A673 (cell line): ENCODE data around the gene DLGAP5. TPM values are rescaled to one million over a fixed set of nuclear protein-coding genes. Genes with fewer than 3 reads are reported as not detected.

ENCODE experiments used
- BruUV-seq: library from RNA; stranded (reverse); fragments of 400-500 nt; replicated peaks from 2 replicates; lab custom pipeline; 2021; lab: Mats Ljungman, UMichigan
- CTCF ChIA-PET: fragments of 300-600 bp; sonication (Branson Sonifier 250); formaldehyde crosslinking; loops from one replicate; lab custom pipeline; 2022; ENCODE audit warnings: antibody characterized with exemption; lab: Charles Lee
- POLR2A ChIA-PET: fragments of 300-600 bp; sonication (Branson Sonifier 250); formaldehyde crosslinking; loops from one replicate; lab custom pipeline; 2022; ENCODE audit warnings: antibody characterized with exemption; ENCODE audit not compliant: low non-redundant PET; lab: Charles Lee
- DNase-seq: peaks from one replicate; pipeline ENCODE4 v3.0.0-alpha.2; 2015; ENCODE audit warnings: low spot score
- H3K27ac ChIP-seq: fragments of 200-600 bp; sonication (generic); 2 replicates; pipeline ENCODE4 v1.5.1; 2016; ENCODE audit warnings: mixed run types, low read depth, mild to moderate bottlenecking, mixed read lengths, antibody characterized with exemption, low read length; ENCODE audit not compliant: poor library complexity, severe bottlenecking
- H3K27me3 ChIP-seq: fragments of 200-600 bp; sonication (generic); replicated peaks from 2 replicates; pipeline ENCODE4 v1.6.1; 2017; ENCODE audit warnings: mixed run types, low read depth, mild to moderate bottlenecking, mixed read lengths, antibody characterized with exemption, low read length; ENCODE audit not compliant: insufficient read depth, poor library complexity
- H3K36me3 ChIP-seq: fragments of 200-600 bp; sonication (generic); 2 replicates; pipeline ENCODE4 v1.6.1; 2016; ENCODE audit warnings: mixed run types, mild to moderate bottlenecking, mixed read lengths, antibody characterized with exemption, low read length; ENCODE audit not compliant: insufficient read depth, poor library complexity, severe bottlenecking
- H3K4me1 ChIP-seq: fragments of 200-600 bp; sonication (generic); 2 replicates; pipeline ENCODE4 v1.6.1; 2017; ENCODE audit warnings: mixed run types, mild to moderate bottlenecking, mixed read lengths, antibody characterized with exemption, low read length; ENCODE audit not compliant: insufficient read depth, poor library complexity, severe bottlenecking
- H3K4me3 ChIP-seq: fragments of 200-600 bp; sonication (generic); 2 replicates; pipeline ENCODE4 v1.5.1; 2016; ENCODE audit warnings: low read depth, mixed run types, mild to moderate bottlenecking, mixed read lengths, low read length; ENCODE audit not compliant: poor library complexity, severe bottlenecking
- H3K9me3 ChIP-seq: fragments of 200-600 bp; sonication (generic); 2 replicates; pipeline ENCODE4 v1.6.1; 2016; ENCODE audit warnings: mixed run types, low read depth, mild to moderate bottlenecking, mixed read lengths, antibody characterized with exemption, low read length; ENCODE audit not compliant: poor library complexity, severe bottlenecking
- EZH2 ChIP-seq: fragments of 200-600 bp; sonication (generic); IDR thresholded peaks from 2 replicates; pipeline ENCODE4 v1.6.1; 2017; ENCODE audit warnings: borderline replicate concordance, low read depth, mild to moderate bottlenecking, mixed read lengths, antibody characterized with exemption, low read length; ENCODE audit not compliant: poor library complexity, severe bottlenecking
- intact Hi-C: fragments of 100-400 bp; cut with micrococcal nuclease; formaldehyde crosslinking; loops from one replicate; pipeline ENCODE4 v1.10.0; 2022; ENCODE audit not compliant: unreplicated experiment
- total RNA-seq: library from RNA; stranded (reverse); gene quantifications from 2 replicates; pipeline ENCODE4 v1.2.3, GENCODE V29; 2021
- TF ChIP-seq, protein P1 (sequence below): fragments of 300-800, 200-600 bp; sonication (generic); conservative IDR thresholded peaks from 2 replicates; pipeline ENCODE4 v1.5.1; 2017; ENCODE audit warnings: low read depth, mild to moderate bottlenecking, antibody characterized with exemption, low read length, moderate library complexity, mixed read lengths

DLGAP5 gene
- total RNA-seq, 1 experiment from 2014 or later, result 144 TPM

DNA sequence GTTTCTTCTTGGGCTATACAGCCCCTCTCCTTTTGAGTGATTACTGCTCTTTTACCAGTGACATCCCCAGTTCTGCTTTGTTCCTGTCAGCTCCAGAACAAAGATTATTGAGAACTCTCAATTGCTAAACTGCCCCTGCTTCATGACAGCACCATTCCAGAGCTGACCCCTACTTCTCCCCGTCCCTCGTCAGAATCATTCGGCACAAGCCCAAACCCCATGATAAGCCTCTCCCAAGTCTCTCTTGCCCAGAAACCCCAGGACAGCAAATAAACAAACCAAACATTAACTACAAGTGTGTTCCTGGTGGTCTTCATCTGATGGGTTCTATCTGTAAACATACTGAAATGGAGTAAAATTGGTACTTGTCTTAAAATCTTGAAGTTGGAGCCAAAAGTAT is 9.3 kb upstream of the DLGAP5 start:
- DNase-seq, result no peak
- no peaks in the 10 kb centered on the region for H3K27me3 ChIP-seq
- CTCF ChIA-PET, result no interaction called here
- no TSS peak for BruUV-seq
- H3K4me1 ChIP-seq, result no peaks in the 10 kb centered on the region
- no peak overlapping the region for H3K27ac ChIP-seq
- H3K4me3 ChIP-seq, result no peak overlapping the region
- H3K36me3 ChIP-seq, result no peaks in the 10 kb centered on the region
- H3K9me3 ChIP-seq, result no peaks in the 10 kb centered on the region
- POLR2A ChIA-PET, result no interaction called here
- no peak for TF ChIP-seq EZH2
- TF ChIP-seq, protein P1, sequence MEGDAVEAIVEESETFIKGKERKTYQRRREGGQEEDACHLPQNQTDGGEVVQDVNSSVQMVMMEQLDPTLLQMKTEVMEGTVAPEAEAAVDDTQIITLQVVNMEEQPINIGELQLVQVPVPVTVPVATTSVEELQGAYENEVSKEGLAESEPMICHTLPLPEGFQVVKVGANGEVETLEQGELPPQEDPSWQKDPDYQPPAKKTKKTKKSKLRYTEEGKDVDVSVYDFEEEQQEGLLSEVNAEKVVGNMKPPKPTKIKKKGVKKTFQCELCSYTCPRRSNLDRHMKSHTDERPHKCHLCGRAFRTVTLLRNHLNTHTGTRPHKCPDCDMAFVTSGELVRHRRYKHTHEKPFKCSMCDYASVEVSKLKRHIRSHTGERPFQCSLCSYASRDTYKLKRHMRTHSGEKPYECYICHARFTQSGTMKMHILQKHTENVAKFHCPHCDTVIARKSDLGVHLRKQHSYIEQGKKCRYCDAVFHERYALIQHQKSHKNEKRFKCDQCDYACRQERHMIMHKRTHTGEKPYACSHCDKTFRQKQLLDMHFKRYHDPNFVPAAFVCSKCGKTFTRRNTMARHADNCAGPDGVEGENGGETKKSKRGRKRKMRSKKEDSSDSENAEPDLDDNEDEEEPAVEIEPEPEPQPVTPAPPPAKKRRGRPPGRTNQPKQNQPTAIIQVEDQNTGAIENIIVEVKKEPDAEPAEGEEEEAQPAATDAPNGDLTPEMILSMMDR, result no peak
- intact Hi-C loops, result no loop called here

DNA sequence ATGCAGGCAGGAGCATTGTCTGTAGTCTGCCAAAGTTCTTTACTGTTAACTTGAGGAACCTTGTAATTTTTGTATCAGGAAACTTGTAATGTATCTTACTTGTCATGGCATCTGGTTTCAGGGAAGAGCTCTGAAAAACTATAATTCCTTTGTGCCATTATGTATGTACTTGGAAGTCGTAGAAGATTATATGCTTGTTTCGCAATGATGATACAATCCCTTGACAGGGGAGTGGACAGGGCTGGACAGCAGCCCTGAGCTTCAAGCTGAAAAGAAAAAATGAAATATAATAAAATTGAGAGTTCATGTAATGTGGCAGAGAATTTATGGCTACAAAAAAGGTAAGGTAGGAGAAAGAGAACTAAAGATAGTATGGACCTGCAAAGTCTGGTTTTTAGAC is 7.4 kb upstream of the DLGAP5 start:
- intact Hi-C loops, result no loop called here
- BruUV-seq, result no TSS peak
- POLR2A ChIA-PET, result no interaction called here

DNA sequence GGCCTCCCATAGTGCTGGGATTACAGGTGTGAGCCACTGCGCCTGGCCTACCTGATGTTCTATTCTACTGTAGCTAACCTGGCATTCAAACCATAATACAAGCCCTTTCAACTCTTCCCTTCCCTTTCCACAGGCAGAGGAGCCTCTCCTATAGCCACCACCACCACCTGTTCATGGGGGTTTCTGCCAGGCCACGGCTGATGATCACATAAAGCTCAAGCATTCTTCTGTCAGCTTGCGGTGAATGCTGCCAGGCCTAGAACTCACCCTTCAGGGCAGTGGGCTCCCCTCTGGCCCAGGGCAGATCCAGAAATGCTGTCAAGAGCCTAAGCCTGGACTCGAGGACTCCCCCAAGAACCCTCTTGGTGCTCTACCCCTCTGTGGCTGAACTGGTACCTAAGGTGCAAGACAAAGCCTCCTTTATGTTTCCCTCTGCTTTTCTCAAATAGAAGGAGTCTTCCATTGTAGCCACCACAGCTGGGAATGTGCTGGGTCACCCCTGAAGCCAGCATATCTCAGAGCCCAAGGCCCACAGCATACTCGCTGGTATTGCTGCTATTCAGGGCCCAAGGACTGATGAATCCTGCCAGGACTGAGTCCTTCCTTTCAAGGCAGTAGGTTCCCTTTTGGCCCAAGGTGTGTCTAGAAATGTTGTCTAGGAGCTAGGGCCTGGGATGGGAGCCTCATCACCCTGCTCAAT is 3.4 kb upstream of the DLGAP5 start:
- BruUV-seq, result no TSS peak
- H3K36me3 ChIP-seq, result no peaks in the 10 kb centered on the region
- H3K4me3 ChIP-seq, result no peak overlapping the region
- H3K4me1 ChIP-seq, result peaks cover 4% of the 10 kb centered on the region
- ChIA-PET CTCF (no interaction called here), POLR2A (no interaction called here)
- no peak for DNase-seq
- intact Hi-C loops, result no loop called here
- H3K27me3 ChIP-seq, result no peaks in the 10 kb centered on the region
- no peak for TF ChIP-seq EZH2
- TF ChIP-seq, protein P1, result no peak
- H3K27ac ChIP-seq, result no peak overlapping the region
- peaks cover 8% of the 10 kb centered on the region for H3K9me3 ChIP-seq

More for the DNA sequence above, 7.4 kb upstream of the DLGAP5 start:
- H3K9me3 ChIP-seq, result no peaks in the 10 kb centered on the region
- TF ChIP-seq, protein P1, result no peak
- no peak for TF ChIP-seq EZH2
- DNase-seq, result no peak
- no peaks in the 10 kb centered on the region for H3K36me3 ChIP-seq
- H3K4me3 ChIP-seq, result no peak overlapping the region
- no peak overlapping the region for H3K27ac ChIP-seq
- H3K4me1 ChIP-seq, result no peaks in the 10 kb centered on the region
- CTCF ChIA-PET, result no interaction called here
- H3K27me3 ChIP-seq, result no peaks in the 10 kb centered on the region
